ENCODE data around the gene INO80. TPM values are rescaled to one million over a fixed set of nuclear protein-coding genes. Genes with fewer than 3 reads are reported as not detected.

Gene INO80
- total RNA-seq, 4 donors from 2014 or later = 22.4 to 28.7 (median 24.0) TPM

- no peaks in the 10 kb centered on the region for H3K9me3 ChIP-seq
- H3K36me3 ChIP-seq = peaks cover 54 to 79% (median 70%) of the 10 kb centered on the region in 4 donors
- intact Hi-C loops (cut with DNase I) = no loop called here
- H3K4me3 ChIP-seq = no peak overlapping the region
- 89% methylated on average over 7 of the region's 7 CpGs for WGBS
- H3K27ac ChIP-seq (replicated peaks in 1 of 4) = no peak overlapping the region
- no peak for DNase-seq (ENCODE audit: extremely low spot score)
- no peaks in the 10 kb centered on the region for H3K27me3 ChIP-seq
- peaks cover 0 to 7% (median 1%) of the 10 kb centered on the region in 4 donors for H3K4me1 ChIP-seq
- no peak for TF ChIP-seq EP300 (IDR thresholded peaks at IDR 0.05)
- TF ChIP-seq POLR2A (IDR thresholded peaks at IDR 0.05; ENCODE audit: low read depth) = no peak
Measured at GRCh38 chr15:40986820-40987219, 129.3 kb downstream of the INO80 start.

GRCh38 chr15:40985541-40986330, 130.3 kb downstream of the INO80 start:
- no peaks in the 10 kb centered on the region for H3K27me3 ChIP-seq
- no peaks in the 10 kb centered on the region for H3K9me3 ChIP-seq
- WGBS = 91% methylated on average over 6 of the region's 6 CpGs
- no peaks in the 10 kb centered on the region for H3K4me1 ChIP-seq
- no peak overlapping the region for H3K27ac ChIP-seq (replicated peaks in 1 of 4)
- no peak overlapping the region for H3K4me3 ChIP-seq
- DNase-seq (ENCODE audit: extremely low spot score) = no peak
- intact Hi-C loops (cut with DNase I) = no loop called here
- H3K36me3 ChIP-seq = peaks cover 63 to 87% (median 78%) of the 10 kb centered on the region in 4 donors
- TF ChIP-seq POLR2AphosphoS5 (IDR thresholded peaks at IDR 0.05) = no peak
- no peak for TF ChIP-seq EP300 (IDR thresholded peaks at IDR 0.05)
- no peak for TF ChIP-seq POLR2A (IDR thresholded peaks at IDR 0.05; ENCODE audit: low read depth)
- no peak for TF ChIP-seq CTCF (IDR thresholded peaks at IDR 0.05)

GRCh38 chr15:40984964-40985363, 131.1 kb downstream of the INO80 start:
- H3K36me3 ChIP-seq = peaks cover 69 to 89% (median 82%) of the 10 kb centered on the region in 4 donors
- no peaks in the 10 kb centered on the region for H3K27me3 ChIP-seq
- WGBS = 81% methylated on average over 4 of the region's 4 CpGs
- no peaks in the 10 kb centered on the region for H3K9me3 ChIP-seq
- DNase-seq (ENCODE audit: extremely low spot score) = no peak
- intact Hi-C loops (cut with DNase I) = no loop called here
- TF ChIP-seq EP300 (IDR thresholded peaks at IDR 0.05) (no peak), POLR2AphosphoS5 (IDR thresholded peaks at IDR 0.05) (no peak), POLR2A (IDR thresholded peaks at IDR 0.05; ENCODE audit: low read depth) (no peak), CTCF (IDR thresholded peaks at IDR 0.05) (no peak)
- H3K4me3 ChIP-seq = no peak overlapping the region
- H3K27ac ChIP-seq (replicated peaks in 1 of 4) = no peak overlapping the region
- no peaks in the 10 kb centered on the region for H3K4me1 ChIP-seq

- Histone ChIP-seq H3K4me1 (no peaks in the 10 kb centered on the region), H3K36me3 (peaks cover 75 to 94% (median 86%) of the 10 kb centered on the region in 4 donors), H3K9me3 (no peaks in the 10 kb centered on the region), H3K4me3 (no peak overlapping the region), H3K27me3 (no peaks in the 10 kb centered on the region), H3K27ac (replicated peaks in 1 of 4) (no peak overlapping the region)
- intact Hi-C loops (cut with DNase I) = no loop called here
- 96% methylated on average over 5 of the region's 5 CpGs for WGBS
- no peak for TF ChIP-seq POLR2A (IDR thresholded peaks at IDR 0.05; ENCODE audit: low read depth)
- no peak for TF ChIP-seq EP300 (IDR thresholded peaks at IDR 0.05)
- TF ChIP-seq POLR2AphosphoS5 (IDR thresholded peaks at IDR 0.05) = no peak
- TF ChIP-seq CTCF (IDR thresholded peaks at IDR 0.05) = no peak
- DNase-seq (ENCODE audit: extremely low spot score) = no peak
Measured at GRCh38 chr15:40984406-40984805, 131.7 kb downstream of the INO80 start.

- H3K4me1 ChIP-seq = no peaks in the 10 kb centered on the region
- 83% methylated on average over 13 of the region's 13 CpGs for WGBS
- H3K27me3 ChIP-seq = no peaks in the 10 kb centered on the region
- H3K27ac ChIP-seq (replicated peaks in 1 of 4) = no peak overlapping the region
- no peaks in the 10 kb centered on the region for H3K9me3 ChIP-seq
- H3K36me3 ChIP-seq = peaks cover 89 to 100% (median 97%) of the 10 kb centered on the region in 4 donors
- DNase-seq (ENCODE audit: extremely low spot score) = no peak
- intact Hi-C loops (cut with DNase I) = no loop called here
- H3K4me3 ChIP-seq = no peak overlapping the region
- peak in 1 of 2 donors; percentile 5 for TF ChIP-seq POLR2AphosphoS5 (IDR thresholded peaks at IDR 0.05)
- no peak for TF ChIP-seq POLR2A (IDR thresholded peaks at IDR 0.05; ENCODE audit: low read depth)
Measured at GRCh38 chr15:40982855-40983254, 133.2 kb downstream of the INO80 start.

Data from esophagus muscularis mucosa (tissue), 4 donors.